ENCODE measurements around the gene HLCS.
"Not testable (repeated sequence)": the region's sequence is repeated elsewhere in the genome, so short reads cannot be mapped to it uniquely, and the experiment has no call there.

Gene HLCS

DNA sequence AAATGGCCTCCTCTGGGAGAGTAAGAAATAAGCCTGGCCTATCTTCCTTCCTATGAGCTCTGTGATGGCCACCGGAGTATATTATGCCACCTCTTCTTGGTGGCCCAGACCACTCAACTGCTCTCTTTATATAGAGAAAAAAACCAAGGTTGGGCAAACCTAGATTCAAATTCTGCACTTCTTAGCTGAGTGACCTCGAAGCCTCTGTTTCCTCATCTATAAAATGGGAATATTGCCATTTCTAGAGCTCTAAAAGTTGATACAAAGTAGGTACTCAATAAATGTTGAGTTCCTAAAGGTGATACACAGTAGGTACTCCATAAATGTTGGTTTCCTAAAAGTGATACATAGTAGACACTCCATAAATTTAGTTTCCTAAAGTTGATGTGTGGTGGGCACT, 120.7 kb downstream of the HLCS start:
- no peak for DNase-seq

DNA sequence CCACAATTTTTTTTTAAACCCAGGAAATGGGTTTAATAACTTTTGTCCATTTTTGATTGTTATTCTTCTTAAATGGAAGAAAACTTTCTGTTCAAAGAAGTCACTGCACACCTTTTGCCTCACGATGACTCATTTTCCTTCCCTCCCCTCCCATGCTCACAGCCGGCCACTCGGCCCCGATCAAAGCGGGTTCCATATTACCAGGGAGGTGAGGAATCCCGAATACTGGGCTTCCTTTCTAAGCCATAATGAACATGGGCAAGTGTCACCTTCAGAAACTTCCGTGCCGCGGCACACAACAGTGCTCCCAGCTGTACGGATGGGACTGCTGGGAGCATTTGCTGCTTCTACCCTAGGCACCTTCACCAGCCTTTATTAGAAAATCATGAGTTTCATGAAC, 121.4 kb downstream of the HLCS start:
- DNase-seq: no peak

- DNase-seq: no peak
Measured at GRCh38 chr21:36841866-36842265, 124.6 kb downstream of the HLCS start.

DNA sequence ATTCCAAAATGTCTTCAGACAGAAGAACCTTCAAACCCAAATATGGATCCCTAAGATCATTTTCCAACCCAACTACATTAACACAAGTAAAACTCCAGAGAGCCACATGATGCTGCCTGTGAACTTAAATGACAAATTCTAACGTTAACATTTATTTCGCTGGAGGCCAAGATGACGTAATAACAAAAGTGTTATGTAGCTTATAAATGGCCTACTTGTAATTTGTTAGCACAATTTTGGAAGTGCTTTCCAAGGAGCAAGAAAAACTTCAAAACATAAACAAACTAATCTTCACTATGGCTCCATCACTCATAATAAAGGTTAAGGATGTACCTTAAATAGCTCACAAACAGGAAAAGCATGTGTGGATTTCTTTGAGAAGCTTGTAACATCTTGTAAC, 126.7 kb downstream of the HLCS start:
- no peak for DNase-seq

DNA sequence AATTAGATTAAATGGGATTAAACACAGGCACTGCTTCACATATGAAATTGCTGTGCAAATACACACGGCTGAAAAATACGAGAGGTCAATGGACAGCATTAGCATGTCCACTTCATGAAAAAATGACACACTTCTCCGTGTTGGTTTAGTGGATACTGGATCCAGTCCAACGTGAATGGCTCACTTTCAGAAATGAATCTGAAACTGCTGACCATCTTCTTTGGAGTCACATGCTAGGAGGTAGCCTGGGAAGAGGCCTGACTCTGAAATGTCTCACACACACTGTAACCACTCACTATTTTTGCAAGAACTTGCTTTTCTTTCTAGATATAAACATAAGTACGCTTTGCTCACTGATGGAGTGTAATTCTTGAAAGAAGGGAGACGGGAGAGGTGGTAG, 127.3 kb downstream of the HLCS start:
- DNase-seq: peak; percentile 50

DNA sequence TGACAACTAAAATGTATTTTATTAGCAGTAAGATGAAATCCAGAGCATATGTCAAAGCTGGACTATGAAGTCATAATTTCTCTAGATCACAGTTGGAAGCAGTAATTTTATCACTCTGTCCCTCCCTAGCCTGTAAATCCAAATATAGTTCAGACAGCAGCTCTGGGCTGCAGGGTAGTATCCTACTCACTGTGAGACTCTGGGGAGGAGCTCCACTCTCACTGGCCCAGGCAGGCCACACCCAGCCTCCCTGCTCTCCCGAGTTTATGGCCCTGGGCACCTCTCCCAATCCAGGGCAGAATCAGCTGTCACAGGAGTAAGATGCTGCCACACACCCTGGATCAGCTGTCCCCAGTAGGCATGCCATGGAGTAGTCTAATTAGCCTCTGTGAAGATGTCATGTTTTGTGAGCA, 131.1 kb downstream of the HLCS start:
- no peak for DNase-seq

- DNase-seq: no peak
Measured at GRCh38 chr21:36834192-36834591, 132.3 kb downstream of the HLCS start.

GRCh38 chr21:36830100-36830499, 136.4 kb downstream of the HLCS start:
- DNase-seq: no peak

GRCh38 chr21:36828891-36829515, 137.5 kb downstream of the HLCS start:
- DNase-seq: peak; percentile 35

GRCh38 chr21:36828208-36828607, 138.3 kb downstream of the HLCS start:
- DNase-seq: no peak

DNA sequence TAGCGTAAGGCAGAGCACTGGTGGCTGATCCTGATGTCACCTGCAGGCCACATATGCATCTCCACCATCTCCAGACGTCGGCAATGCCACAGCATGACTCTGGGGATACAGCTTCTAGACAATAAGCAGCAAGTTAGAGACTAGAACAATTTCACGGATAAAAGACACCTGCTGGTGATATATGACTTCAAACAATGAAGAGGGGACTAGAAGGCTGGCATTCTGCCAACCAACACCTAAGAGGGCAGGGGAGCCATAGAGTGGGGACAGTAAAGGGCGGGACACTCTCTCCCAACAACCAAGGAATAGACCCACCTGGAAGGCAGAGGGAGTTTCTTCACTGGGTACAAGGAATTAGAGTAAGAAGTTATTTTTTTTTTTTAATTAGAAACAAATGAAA, 140.8 kb downstream of the HLCS start:
- no peak for DNase-seq

DNA sequence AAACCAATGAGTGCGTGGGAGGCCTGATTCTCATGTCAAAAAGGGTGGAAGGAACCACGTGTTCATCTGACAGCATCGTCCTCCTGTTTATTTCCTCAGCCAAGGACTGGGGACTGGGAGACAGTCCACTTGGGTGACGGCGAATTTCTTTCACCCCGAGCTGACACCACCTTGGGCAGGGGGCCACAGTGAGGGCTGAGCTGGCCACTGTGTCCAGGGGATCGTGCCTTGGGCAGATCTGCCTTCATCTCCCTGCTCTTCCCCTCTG, 145.5 kb downstream of the HLCS start:
- no peak for DNase-seq

GRCh38 chr21:36820176-36821031, 146.1 kb downstream of the HLCS start:
- no peak for DNase-seq

- no peak for DNase-seq
Measured at GRCh38 chr21:36817732-36818450, 148.6 kb downstream of the HLCS start.

GRCh38 chr21:36816561-36817130, 149.8 kb downstream of the HLCS start:
- DNase-seq: no peak

DNA sequence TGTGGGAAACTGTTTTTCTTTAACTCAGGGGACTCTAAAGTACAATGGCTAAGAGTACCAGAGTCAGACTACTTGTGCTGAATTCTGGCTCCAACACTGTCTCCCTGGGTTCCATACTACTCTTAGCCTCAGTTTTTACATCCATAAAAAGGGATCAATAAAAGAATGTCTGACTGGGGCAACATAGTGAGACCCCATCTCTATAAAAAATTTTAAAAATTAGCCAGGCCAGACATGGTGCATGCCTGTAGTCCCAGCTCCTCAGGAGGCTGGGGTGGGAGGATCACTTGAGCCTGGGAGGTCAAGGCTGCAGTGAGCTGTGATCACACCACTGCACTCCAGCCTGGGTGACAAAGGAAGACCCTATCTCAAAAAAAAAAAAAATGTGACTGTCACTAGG, 150.4 kb downstream of the HLCS start:
- DNase-seq: not testable (repeated sequence)

DNA sequence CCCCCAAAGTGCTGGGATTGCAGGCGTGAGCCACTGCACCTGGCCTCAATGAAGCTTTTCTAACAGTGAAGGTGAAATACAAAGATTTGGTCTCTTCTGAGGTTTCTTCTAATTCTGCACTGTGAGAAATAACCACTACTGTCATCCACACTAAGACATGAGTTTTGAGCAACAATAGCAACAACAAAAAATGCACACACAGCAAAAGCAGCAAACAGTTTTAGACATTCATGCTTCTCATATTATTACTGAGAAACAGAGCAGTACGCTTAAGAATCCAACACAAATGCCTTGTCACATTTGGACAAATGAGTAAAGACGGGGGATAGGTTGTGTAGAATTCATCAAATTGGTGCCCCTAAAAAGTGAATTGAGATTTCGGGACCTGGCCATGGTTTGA, 151.2 kb downstream of the HLCS start:
- DNase-seq: no peak

- DNase-seq: no peak
Measured at GRCh38 chr21:36813052-36813451, 153.4 kb downstream of the HLCS start.

DNA sequence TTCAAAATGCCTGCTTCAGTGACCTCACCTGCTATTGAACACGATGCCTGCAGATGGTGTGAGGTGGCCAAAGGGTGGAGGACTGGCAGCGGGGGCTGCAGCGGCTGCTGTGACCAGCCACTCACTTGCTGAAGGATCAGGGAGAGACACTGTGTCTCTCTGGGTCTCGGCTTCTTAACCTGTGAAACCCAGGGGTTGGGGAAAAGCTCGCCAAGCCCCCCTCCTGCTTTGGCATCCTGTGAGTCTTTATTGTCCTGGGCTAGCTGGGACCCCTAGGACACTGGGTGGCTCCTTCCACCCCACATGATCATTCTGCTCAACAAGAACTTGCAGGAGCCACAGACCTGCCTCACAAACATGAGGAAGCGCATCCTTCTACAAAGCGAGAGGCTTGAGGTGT, 154.7 kb downstream of the HLCS start:
- no peak for DNase-seq

DNA sequence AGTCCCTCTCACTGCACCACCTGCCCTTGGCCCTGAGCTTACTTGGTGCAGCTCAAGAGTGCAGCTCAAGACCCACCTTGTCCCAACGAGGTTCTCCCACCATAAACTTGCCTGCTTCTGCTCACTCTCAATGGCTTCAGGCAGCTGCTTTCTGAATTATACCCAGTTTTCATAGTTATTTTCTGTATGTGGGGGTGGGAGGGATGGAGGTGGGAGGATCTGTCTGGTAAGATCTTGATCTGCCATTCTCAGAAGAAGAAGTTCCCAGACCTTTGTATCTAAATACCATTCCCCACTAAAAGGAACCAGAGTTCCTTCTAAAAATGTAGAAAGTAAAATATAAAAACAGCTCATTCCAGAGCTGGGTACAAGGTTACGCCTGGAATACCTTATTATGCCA, 156.0 kb downstream of the HLCS start:
- DNase-seq: no peak

- no peak for DNase-seq
Measured at GRCh38 chr21:36807422-36807928, 159.0 kb downstream of the HLCS start.

DNA sequence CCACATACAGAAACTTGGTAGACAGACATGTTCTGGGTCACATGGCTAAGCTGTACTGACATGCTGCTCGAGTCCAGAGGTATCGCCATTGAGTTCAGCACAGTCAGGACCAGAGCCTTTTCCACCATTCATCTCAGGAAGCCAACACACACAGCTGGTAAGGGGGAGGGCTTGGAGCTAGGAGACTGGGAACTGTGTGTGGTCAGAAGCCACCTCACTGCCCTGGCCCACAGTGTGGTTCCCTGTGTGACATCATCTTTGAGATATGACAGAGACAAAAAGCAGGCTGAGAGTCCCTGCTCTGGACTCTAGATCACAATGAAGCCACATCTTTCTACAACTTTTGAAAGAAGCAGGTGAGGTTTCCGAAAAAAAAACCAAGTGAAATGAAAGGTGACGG, 160.4 kb downstream of the HLCS start:
- DNase-seq: peak; percentile 41

- no peak for DNase-seq
Measured at GRCh38 chr21:36804874-36805611, 161.4 kb downstream of the HLCS start.

Data from fibroblast of upper back skin (primary cell).